ENCODE results near the gene ITGAD. TPM values are rescaled to one million over a fixed set of nuclear protein-coding genes. Genes with fewer than 3 reads are reported as not detected.

ITGAD gene
- total and polyA plus RNA-seq, 2 donors (not counting 3 experiments of a cell fraction or from before 2014, with no cell fraction given), result not detected

- dilution Hi-C loops (cut with MboI; ENCODE audit: extremely low pct_ligation_motif_present, low sequenced_read_pairs), result no loop called here
- Histone ChIP-seq H3K27ac (ENCODE audit: insufficient read depth, low read depth, low read length) (no peak overlapping the region), H3K36me3 (ENCODE audit: control insufficient read depth in 2 of 2, extremely low read depth in 1 of 2, insufficient read depth in 2 of 2, low read length in 2 of 2) (no peaks in the 10 kb centered on the region), H4K20me1 (replicated peaks; ENCODE audit: control insufficient read depth, extremely low read depth, insufficient read depth, low read length) (no peaks in the 10 kb centered on the region), H3K27me3 (ENCODE audit: control insufficient read depth in 2 of 2, insufficient read depth in 2 of 2, low read length in 2 of 2) (no peaks in the 10 kb centered on the region), H3K79me2 (ENCODE audit: control insufficient read depth, insufficient read depth, low read length) (no peaks in the 10 kb centered on the region), H3K4me3 (replicated peaks in 1 of 3; ENCODE audit: insufficient read depth in 1 of 3, low read depth in 1 of 3, low read length in 3 of 3) (no peak overlapping the region), H3K9ac (replicated peaks; ENCODE audit: extremely low read depth, insufficient read depth, low read length) (no peak overlapping the region), H2AFZ (ENCODE audit: low read depth, low read length) (no peak overlapping the region), H3K9me1 (replicated peaks; ENCODE audit: control insufficient read depth, extremely low read depth, insufficient read depth, low read length) (no peaks in the 10 kb centered on the region), H3K4me1 (ENCODE audit: control insufficient read depth, extremely low read depth, insufficient read depth, low read length) (no peaks in the 10 kb centered on the region), H3K9me3 (replicated peaks; ENCODE audit: control insufficient read depth, insufficient read depth, low read length) (no peaks in the 10 kb centered on the region), H3K4me2 (ENCODE audit: insufficient read depth, low read length) (no peak overlapping the region)
- FAIRE-seq (peak; percentile 18), DNase-seq (ENCODE audit: low read depth, low spot score) (no peak)
- ChIA-PET CTCF (interaction anchor here (1.5 to 1.7 kb wide), 2 partner anchors 20 to 41 kb away, joined by 3 to 5 read pairs; no protein-coding TSS in a partner anchor), POLR2A (no interaction called here)
- intact Hi-C loops (cut with micrococcal nuclease), result no loop called here
- TF ChIP-seq GATA2 (IDR thresholded peaks at IDR 0.05; ENCODE audit: insufficient read depth, insufficient read length, low read depth, low read length), result no peak
- TF ChIP-seq JUN (IDR thresholded peaks at IDR 0.05; ENCODE audit: borderline replicate concordance, insufficient read depth, insufficient read length, low read depth), result no peak
- no peak for TF ChIP-seq FOS (IDR thresholded peaks at IDR 0.05; ENCODE audit: borderline replicate concordance, insufficient read depth, low read length)
- no peak for TF ChIP-seq POLR2AphosphoS5 (IDR thresholded peaks at IDR 0.05; ENCODE audit: insufficient read depth, low read depth, low read length)
- TF ChIP-seq MYC (IDR thresholded peaks at IDR 0.05; ENCODE audit: low read depth, low read length), result no peak
- TF ChIP-seq POLR2A (IDR thresholded peaks at IDR 0.05; ENCODE audit: low read depth, low read length), result no peak
- TF ChIP-seq, protein P1, sequence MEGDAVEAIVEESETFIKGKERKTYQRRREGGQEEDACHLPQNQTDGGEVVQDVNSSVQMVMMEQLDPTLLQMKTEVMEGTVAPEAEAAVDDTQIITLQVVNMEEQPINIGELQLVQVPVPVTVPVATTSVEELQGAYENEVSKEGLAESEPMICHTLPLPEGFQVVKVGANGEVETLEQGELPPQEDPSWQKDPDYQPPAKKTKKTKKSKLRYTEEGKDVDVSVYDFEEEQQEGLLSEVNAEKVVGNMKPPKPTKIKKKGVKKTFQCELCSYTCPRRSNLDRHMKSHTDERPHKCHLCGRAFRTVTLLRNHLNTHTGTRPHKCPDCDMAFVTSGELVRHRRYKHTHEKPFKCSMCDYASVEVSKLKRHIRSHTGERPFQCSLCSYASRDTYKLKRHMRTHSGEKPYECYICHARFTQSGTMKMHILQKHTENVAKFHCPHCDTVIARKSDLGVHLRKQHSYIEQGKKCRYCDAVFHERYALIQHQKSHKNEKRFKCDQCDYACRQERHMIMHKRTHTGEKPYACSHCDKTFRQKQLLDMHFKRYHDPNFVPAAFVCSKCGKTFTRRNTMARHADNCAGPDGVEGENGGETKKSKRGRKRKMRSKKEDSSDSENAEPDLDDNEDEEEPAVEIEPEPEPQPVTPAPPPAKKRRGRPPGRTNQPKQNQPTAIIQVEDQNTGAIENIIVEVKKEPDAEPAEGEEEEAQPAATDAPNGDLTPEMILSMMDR (IDR thresholded peaks at IDR 0.05; ENCODE audit: extremely low read depth in 1 of 2, insufficient read depth in 1 of 2, low read depth in 1 of 2, low read length in 2 of 2), result no peak
- no peak for TF ChIP-seq EZH2 (IDR thresholded peaks at IDR 0.05; ENCODE audit: borderline replicate concordance, low read depth, low read length, severe bottlenecking)
- TF ChIP-seq, protein P2, sequence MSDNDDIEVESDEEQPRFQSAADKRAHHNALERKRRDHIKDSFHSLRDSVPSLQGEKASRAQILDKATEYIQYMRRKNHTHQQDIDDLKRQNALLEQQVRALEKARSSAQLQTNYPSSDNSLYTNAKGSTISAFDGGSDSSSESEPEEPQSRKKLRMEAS (IDR thresholded peaks at IDR 0.05; ENCODE audit: insufficient read depth, insufficient read length), result no peak
- no TSS peak for BruUV-seq (replicated peaks)
Measured at GRCh38 chr16:31402687-31403086, 9.6 kb downstream of the ITGAD start.

Measured in endothelial cell of umbilical vein (primary cell).